Upper lobe of left lung (tissue), 6 donors: ENCODE results near the gene PRF1. TPM values are rescaled to one million over a fixed set of nuclear protein-coding genes. Genes with fewer than 3 reads are reported as not detected.

Source experiments
- ATAC-seq, 2 donors: fragments of 200-7000 bp; cut with Tn5 transposase; one replicate each; pipeline ENCODE4 v1.9.1; 2022; ENCODE audit warnings: mild to moderate bottlenecking in 2 of 2, moderate library complexity in 2 of 2; ENCODE audit not compliant: low FRiP score in 2 of 2
- DNase-seq, 2 donors: peaks; one replicate each; pipeline ENCODE4 v3.0.0-alpha.2; 2019 to 2020
- H3K27ac ChIP-seq, 4 donors: fragments of 200-600 bp; sonication (generic); one replicate each; pipeline ENCODE4 v1.5.1; 2016 to 2019
- H3K27me3 ChIP-seq, 4 donors: fragments of 200-600 bp; sonication (generic); one replicate each; pipeline ENCODE4 v1.5.1; 2017 to 2019
- H3K36me3 ChIP-seq, 4 donors: fragments of 200-600 bp; sonication (generic); one replicate each; pipeline ENCODE4 v1.5.1; 2016 to 2019
- H3K4me1 ChIP-seq, 4 donors: fragments of 200-600 bp; sonication (generic); one replicate each; pipeline ENCODE4 v1.5.1; 2018 to 2019
- H3K4me3 ChIP-seq, 4 donors: fragments of 200-600 bp; sonication (generic); one replicate each; pipeline ENCODE4 v1.5.1; 2017 to 2019; ENCODE audit warnings: mild to moderate bottlenecking in 2 of 4, moderate library complexity in 1 of 4
- H3K9me3 ChIP-seq, 4 donors: fragments of 200-600 bp; sonication (generic); one replicate each; pipeline ENCODE4 v1.5.1; 2018 to 2019
- CTCF ChIP-seq, 6 experiments: fragments of 450-650 bp in 4 of 6; fragments of 200-600 bp in 2 of 6; sonication (generic) in 2 of 6; IDR thresholded peaks; one replicate each; pipeline ENCODE4 v1.5.1; 2016 to 2019; ENCODE audit warnings: antibody characterized with exemption in 6 of 6
- EP300 ChIP-seq, 4 donors: sonication (generic); formaldehyde crosslinking; IDR thresholded peaks; one replicate each; pipeline ENCODE4 v1.5.1; 2017; ENCODE audit warnings: antibody characterized with exemption in 4 of 4, control low read depth in 2 of 4
- POLR2A ChIP-seq, 4 donors: fragments of 450-650 bp; IDR thresholded peaks; one replicate each; pipeline ENCODE4 v1.5.1; 2016 to 2017; ENCODE audit warnings: antibody characterized with exemption in 4 of 4, mild to moderate bottlenecking in 2 of 4
- POLR2AphosphoS5 ChIP-seq, 2 donors: sonication (generic); formaldehyde crosslinking; IDR thresholded peaks; one replicate each; pipeline ENCODE4 v1.5.1; 2017; ENCODE audit warnings: antibody characterized with exemption in 2 of 2
- WGBS, 2 donors: methylation state at CpG; one replicate each; pipeline ENCODE4 v1.1.5; 2017 to 2018; 5-methylcytosine and 5-hydroxymethylcytosine counted together
- total RNA-seq, 6 donors: library from RNA; depleted of rRNA in 4 of 6; stranded (reverse); fragments of >200 nt in 4 of 6; gene quantifications; one replicate each; pipeline versions ENCODE4 v1.1.0 to v1.2.1, GENCODE V29; 2016 to 2021
- donor health status: DM: no; HTN: no; CAD: no; lungs with moderate emphysema.
- donor health status: DM: no; HTN: yes; CAD: no; lungs with severe emphysema.

PRF1 gene
- total RNA-seq, 6 donors from 2014 or later, result 6.3 to 26.9 (median 15.9) TPM

- TF ChIP-seq POLR2AphosphoS5 (IDR thresholded peaks at IDR 0.05), result no peak
- no peak for TF ChIP-seq POLR2A (IDR thresholded peaks at IDR 0.05)
- TF ChIP-seq EP300 (IDR thresholded peaks at IDR 0.05), result no peak
- no peak for TF ChIP-seq CTCF (IDR thresholded peaks at IDR 0.05)
- H3K4me3 ChIP-seq, result no peak overlapping the region
- H3K9me3 ChIP-seq, result no peaks in the 10 kb centered on the region
- WGBS, 2 donors, result 79 to 87% methylated on average over 2 of the region's 2 CpGs
- no peaks in the 10 kb centered on the region for H3K4me1 ChIP-seq
- DNase-seq, result no peak
- no peak for ATAC-seq
- H3K36me3 ChIP-seq, result no peaks in the 10 kb centered on the region
- no peaks in the 10 kb centered on the region for H3K27me3 ChIP-seq
- no peak overlapping the region for H3K27ac ChIP-seq
Observed at GRCh38 chr10:70613941-70614340, 11.4 kb upstream of the PRF1 start.

- Histone ChIP-seq H3K27ac (no peak overlapping the region), H3K36me3 (no peaks in the 10 kb centered on the region), H3K9me3 (no peaks in the 10 kb centered on the region), H3K4me3 (no peak overlapping the region), H3K4me1 (no peaks in the 10 kb centered on the region), H3K27me3 (no peaks in the 10 kb centered on the region)
- WGBS, 2 donors, result 78 to 91% methylated on average over 1 to 4 of the region's 4 CpGs
- ATAC-seq (no peak), DNase-seq (no peak)
- TF ChIP-seq EP300 (IDR thresholded peaks at IDR 0.05), result no peak
- no peak for TF ChIP-seq POLR2A (IDR thresholded peaks at IDR 0.05)
- no peak for TF ChIP-seq POLR2AphosphoS5 (IDR thresholded peaks at IDR 0.05)
Observed at GRCh38 chr10:70607936-70608335, 5.4 kb upstream of the PRF1 start.

GRCh38 chr10:70605161-70605560 is 2.6 kb upstream of the PRF1 start:
- no peaks in the 10 kb centered on the region for H3K27me3 ChIP-seq
- TF ChIP-seq EP300 (IDR thresholded peaks at IDR 0.05) (no peak), CTCF (IDR thresholded peaks at IDR 0.05) (no peak), POLR2A (IDR thresholded peaks at IDR 0.05) (no peak), POLR2AphosphoS5 (IDR thresholded peaks at IDR 0.05) (no peak)
- H3K27ac ChIP-seq, result no peak overlapping the region
- no peak overlapping the region for H3K4me3 ChIP-seq
- WGBS, 2 donors, result 42 to 69% methylated on average over 2 of the region's 2 CpGs
- no peaks in the 10 kb centered on the region for H3K36me3 ChIP-seq
- DNase-seq, result no peak
- ATAC-seq, result no peak
- H3K4me1 ChIP-seq, result no peaks in the 10 kb centered on the region
- no peaks in the 10 kb centered on the region for H3K9me3 ChIP-seq

GRCh38 chr10:70604106-70604505 is 1.6 kb upstream of the PRF1 start:
- DNase-seq, result no peak
- Histone ChIP-seq H3K4me3 (no peak overlapping the region), H3K4me1 (no peaks in the 10 kb centered on the region), H3K27me3 (no peaks in the 10 kb centered on the region), H3K27ac (peak overlapping the region in 1 of 4 donors; percentile 69), H3K9me3 (no peaks in the 10 kb centered on the region), H3K36me3 (no peaks in the 10 kb centered on the region)
- 88 to 89% methylated on average over 4 of the region's 4 CpGs for WGBS, 2 donors
- TF ChIP-seq EP300 (IDR thresholded peaks at IDR 0.05) (no peak), CTCF (IDR thresholded peaks at IDR 0.05) (no peak), POLR2AphosphoS5 (IDR thresholded peaks at IDR 0.05) (no peak), POLR2A (IDR thresholded peaks at IDR 0.05) (no peak)
- no peak for ATAC-seq

- peak in 1 of 2 donors; percentile 42 for DNase-seq
- 84 to 88% methylated on average over 4 to 7 of the region's 7 CpGs for WGBS, 2 donors
- no peaks in the 10 kb centered on the region for H3K36me3 ChIP-seq
- TF ChIP-seq POLR2AphosphoS5 (IDR thresholded peaks at IDR 0.05), result peak in 1 of 2 donors; percentile 21
- TF ChIP-seq EP300 (IDR thresholded peaks at IDR 0.05), result peak in 1 of 4 donors; percentile 28
- TF ChIP-seq CTCF (IDR thresholded peaks at IDR 0.05), result no peak
- no peak for TF ChIP-seq POLR2A (IDR thresholded peaks at IDR 0.05)
- H3K27me3 ChIP-seq, result no peaks in the 10 kb centered on the region
- peak in 1 of 2 donors; percentile 22 for ATAC-seq
- no peak overlapping the region for H3K4me3 ChIP-seq
- no peaks in the 10 kb centered on the region for H3K9me3 ChIP-seq
- H3K4me1 ChIP-seq, result peaks cover 0 to 2% (median 0%) of the 10 kb centered on the region in 4 donors
- peak overlapping the region in 3 of 4 donors; percentile 18 to 69 (median 40) for H3K27ac ChIP-seq
Observed at GRCh38 chr10:70603449-70603801, 884 bp upstream of the PRF1 start.
